SK-N-SH (cell line): ENCODE data around the gene SEC14L1. TPM values are rescaled to one million over a fixed set of nuclear protein-coding genes. Genes with fewer than 3 reads are reported as not detected.

Source experiments
- CTCF ChIA-PET: fragments of 300-600, 350-600 bp; formaldehyde crosslinking; extraction: SDS; loops from one replicate; lab custom pipeline; 2021; lab: Yijun Ruan, JAX
- POLR2A ChIA-PET: fragments of 350-600 bp; sonication (Branson Sonifier 250); formaldehyde crosslinking; extraction: SDS; loops from one replicate; lab custom pipeline; 2020; ENCODE audit warnings: antibody characterized with exemption, inconsistent platforms; lab: Yijun Ruan, JAX
- DNase-seq: peaks from one replicate; pipeline ENCODE4 v3.0.0; 2012
- H2AFZ ChIP-seq: fragments of 200-600 bp; sonication (generic); 2 replicates; pipeline ENCODE4 v1.8.1; 2016; ENCODE audit warnings: antibody characterized with exemption, mild to moderate bottlenecking, low read depth
- H3F3A ChIP-seq: fragments of 200-600 bp; sonication (generic); replicated peaks from 2 replicates; pipeline ENCODE3; 2016; ENCODE audit warnings: antibody characterized with exemption, mild to moderate bottlenecking; ENCODE audit not compliant: insufficient read depth
- H3K27ac ChIP-seq, 2 experiments: fragments of 200-500 bp in 1 of 2; fragments of 200-600 bp in 1 of 2; sonication (Bioruptor generic) in 1 of 2; sonication (generic), shearing (Covaris generic) in 1 of 2; 2 replicates each; pipeline versions ENCODE4 v1.5.1 to v1.6.1; 2014 to 2016; ENCODE audit warnings: low read depth in 2 of 2, inconsistent platforms in 1 of 2, low read length in 1 of 2, mild to moderate bottlenecking in 1 of 2, mixed read lengths in 1 of 2
- H3K27me3 ChIP-seq: fragments of 200-600 bp; sonication (generic), shearing (Covaris generic); 2 replicates; pipeline ENCODE4 v1.6.1; 2016; ENCODE audit warnings: mixed run types; ENCODE audit not compliant: insufficient read depth
- H3K36me3 ChIP-seq, 2 experiments: fragments of 200-500 bp in 1 of 2; fragments of 200-600 bp in 1 of 2; sonication (Bioruptor generic) in 1 of 2; sonication (generic) in 1 of 2; replicated peaks in 1 of 2; 2 replicates each; pipeline versions ENCODE3 to v1.5.1; 2014 to 2016; ENCODE audit warnings: low read length in 1 of 2, mild to moderate bottlenecking in 1 of 2; ENCODE audit not compliant: insufficient read depth in 2 of 2, control insufficient read depth in 1 of 2
- H3K4me1 ChIP-seq, 2 experiments: fragments of 200-500 bp in 1 of 2; fragments of 200-600 bp in 1 of 2; sonication (Bioruptor generic) in 1 of 2; sonication (generic), shearing (Covaris generic) in 1 of 2; 2 replicates each; pipeline versions ENCODE4 v1.5.1 to v1.6.1; 2014 to 2016; ENCODE audit warnings: low read depth in 1 of 2, low read length in 1 of 2, mixed run types in 1 of 2; ENCODE audit not compliant: insufficient read depth in 2 of 2, control insufficient read depth in 1 of 2
- H3K4me2 ChIP-seq: fragments of 200-600 bp; sonication (generic), shearing (Covaris generic); 2 replicates; pipeline ENCODE4 v1.6.1; 2017; ENCODE audit warnings: mixed run types
- H3K4me3 ChIP-seq, 2 experiments: fragments of 200-500 bp in 1 of 2; fragments of 200-600 bp in 1 of 2; sonication (Bioruptor generic) in 1 of 2; sonication (generic), shearing (Covaris generic) in 1 of 2; 2 replicates each; pipeline versions ENCODE4 v1.5.1 to v1.8.1; 2014 to 2016; ENCODE audit warnings: low read depth in 2 of 2, inconsistent platforms in 1 of 2, low read length in 1 of 2, mild to moderate bottlenecking in 1 of 2, mixed read lengths in 1 of 2, moderate library complexity in 1 of 2
- H3K79me2 ChIP-seq: fragments of 200-600 bp; sonication (generic); 2 replicates; pipeline ENCODE4 v1.8.1; 2017; ENCODE audit warnings: mild to moderate bottlenecking; ENCODE audit not compliant: insufficient read depth
- H3K9ac ChIP-seq: fragments of 200-600 bp; sonication (generic); 2 replicates; pipeline ENCODE4 v1.6.1; 2017; ENCODE audit warnings: mixed run types
- H3K9me2 ChIP-seq: fragments of 200-600 bp; sonication (generic); 2 replicates; pipeline ENCODE4 v1.6.1; 2017; ENCODE audit warnings: mixed run types
- H3K9me3 ChIP-seq: fragments of 200-600 bp; sonication (generic); 2 replicates; pipeline ENCODE4 v1.6.1; 2017; ENCODE audit warnings: mixed run types, mild to moderate bottlenecking, moderate library complexity
- H4K20me1 ChIP-seq: fragments of 200-600 bp; sonication (generic); 2 replicates; pipeline ENCODE4 v1.6.1; 2017; ENCODE audit warnings: mild to moderate bottlenecking, mixed run types; ENCODE audit not compliant: insufficient read depth
- FOSL2 ChIP-seq: IDR thresholded peaks from 2 replicates; pipeline ENCODE4 v1.4.0; 2012; ENCODE audit warnings: low read depth, mild to moderate bottlenecking, moderate library complexity, borderline replicate concordance
- GABPA ChIP-seq: IDR thresholded peaks from 2 replicates; pipeline ENCODE4 v1.4.0; 2012; ENCODE audit warnings: low read depth, mild to moderate bottlenecking
- GATA2 ChIP-seq: sonication (generic); formaldehyde crosslinking; IDR thresholded peaks from 2 replicates; pipeline ENCODE4 v1.5.0; 2020; ENCODE audit warnings: mild to moderate bottlenecking, missing genetic modification reagents
- JUND ChIP-seq: IDR thresholded peaks from 2 replicates; pipeline ENCODE4 v1.4.0; 2012
- MXI1 ChIP-seq: IDR thresholded peaks from 2 replicates; pipeline ENCODE4 v1.6.1; 2012; ENCODE audit warnings: mild to moderate bottlenecking, low read depth, low read length, improper control_type of control experiment
- NRF1 ChIP-seq: IDR thresholded peaks from 2 replicates; pipeline ENCODE4 v1.6.1; 2012; ENCODE audit warnings: low read depth, mild to moderate bottlenecking, low read length
- POLR2AphosphoS5 ChIP-seq: IDR thresholded peaks from 2 replicates; pipeline ENCODE4 v1.6.1; 2012; ENCODE audit warnings: low read depth, low read length
- RCOR1 ChIP-seq: fragments of 150-350 bp; IDR thresholded peaks from 2 replicates; pipeline ENCODE4 v1.6.1; 2017; ENCODE audit warnings: antibody characterized with exemption, low read length
- RXRA ChIP-seq: IDR thresholded peaks from 2 replicates; pipeline ENCODE4 v1.4.0; 2012; ENCODE audit warnings: low read depth, mild to moderate bottlenecking, borderline replicate concordance
- SIN3A ChIP-seq: IDR thresholded peaks from 2 replicates; pipeline ENCODE4 v1.6.1; 2012; ENCODE audit warnings: low read depth, mild to moderate bottlenecking, low read length, moderate library complexity, borderline replicate concordance
- SMC3 ChIP-seq: IDR thresholded peaks from 2 replicates; pipeline ENCODE4 v1.6.1; 2012; ENCODE audit warnings: low read depth, low read length, improper control_type of control experiment
- TAF1 ChIP-seq: IDR thresholded peaks from 2 replicates; pipeline ENCODE4 v1.6.1; 2012; ENCODE audit warnings: low read depth, mild to moderate bottlenecking, low read length, moderate library complexity, borderline replicate concordance
- TCF12 ChIP-seq: IDR thresholded peaks from 2 replicates; pipeline ENCODE4 v1.4.0; 2012
- TEAD4 ChIP-seq: IDR thresholded peaks from 2 replicates; pipeline ENCODE4 v1.4.0; 2012; ENCODE audit warnings: mild to moderate bottlenecking, borderline replicate concordance; ENCODE audit not compliant: insufficient read depth
- YY1 ChIP-seq: IDR thresholded peaks from 2 replicates; pipeline ENCODE4 v1.4.0; 2012; ENCODE audit warnings: low read depth, mild to moderate bottlenecking
- WGBS: methylation state at CpG from one replicate; pipeline ENCODE4 v1.1.6; 2017; ENCODE audit warnings: low lambda C conversion rate; 5-methylcytosine and 5-hydroxymethylcytosine counted together
- polyA plus RNA-seq, 3 experiments: library from polyadenylated mRNA; depleted of rRNA; stranded (reverse); fragments of >200 nt; gene quantifications; 2 replicates each; pipeline ENCODE4 v1.2.3, GENCODE V29; 2012
- TF ChIP-seq, protein P1 (sequence below): IDR thresholded peaks from 2 replicates; pipeline ENCODE4 v1.4.0; 2012; ENCODE audit warnings: low read depth, borderline replicate concordance
- TF ChIP-seq, protein P2 (sequence below): IDR thresholded peaks from 2 replicates; pipeline ENCODE4; 2012
- TF ChIP-seq, protein P3 (sequence below): IDR thresholded peaks from 2 replicates; pipeline ENCODE4 v1.6.1; 2012; ENCODE audit warnings: mild to moderate bottlenecking, low read depth, low read length, moderate library complexity
- TF ChIP-seq, protein P4 (sequence below): fragments of 150-350 bp; IDR thresholded peaks from 2 replicates; pipeline ENCODE4 v1.6.1; 2017; ENCODE audit warnings: antibody characterized with exemption, low read length, low read depth, borderline replicate concordance
- TF ChIP-seq, protein P5 (sequence below): IDR thresholded peaks from 2 replicates; pipeline ENCODE4 v1.4.0; 2012; ENCODE audit warnings: low read depth
- TF ChIP-seq, protein P6 (sequence below): fragments of 200-600 bp; sonication (generic); IDR thresholded peaks from 2 replicates; pipeline ENCODE4 v1.6.1; 2017; ENCODE audit warnings: antibody characterized with exemption, mild to moderate bottlenecking, moderate library complexity
- TF ChIP-seq, protein P7 (sequence below): fragments of 150-350 bp; IDR thresholded peaks from 2 replicates; pipeline ENCODE4 v1.6.1; 2016; ENCODE audit warnings: mild to moderate bottlenecking, low read depth, low read length

SEC14L1 gene
- polyA plus RNA-seq, 1 of the 3 experiments (the other 2 are of a cell fraction), result 62.4 TPM

DNA sequence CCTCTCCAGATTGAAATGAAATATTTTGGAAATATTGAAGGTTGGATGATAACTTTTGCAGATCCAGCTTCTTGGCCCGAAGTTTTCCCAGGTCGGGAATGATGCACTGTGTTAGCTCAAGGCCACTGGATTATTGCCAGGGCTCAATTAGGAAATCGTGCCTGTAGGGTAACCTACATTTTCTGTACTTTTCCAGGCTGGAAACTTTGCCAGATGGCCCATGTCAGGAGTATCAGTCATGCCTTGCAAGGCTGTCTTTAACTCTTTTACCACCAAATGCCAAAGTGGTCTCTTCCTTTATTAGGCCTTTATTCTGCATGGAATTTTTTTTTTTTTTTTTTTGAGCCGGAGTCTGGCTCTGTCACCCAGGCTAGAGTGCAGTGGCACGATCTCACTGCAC lies 8.9 kb upstream of the SEC14L1 start:
- peaks cover 22% of the 10 kb centered on the region for H3F3A ChIP-seq
- H4K20me1 ChIP-seq, result no peaks in the 10 kb centered on the region
- ChIA-PET POLR2A (no interaction called here), CTCF (interaction anchor here (1.0 to 1.1 kb wide), 3 partner anchors 44 to 115 kb away, joined by 3 read pairs; no protein-coding TSS in a partner anchor)
- DNase-seq, result peak; percentile 66
- 12% methylated on average over 5 of the region's 5 CpGs for WGBS
- no peaks in the 10 kb centered on the region for H3K36me3 ChIP-seq
- H2AFZ ChIP-seq, result no peak overlapping the region
- H3K9me2 ChIP-seq, result no peaks in the 10 kb centered on the region
- peaks cover 7% of the 10 kb centered on the region; the same call in 1 of the 2 replicates for H3K79me2 ChIP-seq
- peak overlapping the region; percentile 8 to 44 for H3K27ac ChIP-seq
- no peak overlapping the region for H3K4me3 ChIP-seq
- no peaks in the 10 kb centered on the region for H3K9me3 ChIP-seq
- H3K27me3 ChIP-seq, result no peaks in the 10 kb centered on the region
- H3K4me1 ChIP-seq, result peaks cover 13 to 15% of the 10 kb centered on the region in 2 experiments; a peak in 2 of 4 replicates
- H3K4me2 ChIP-seq, result peak overlapping the region; percentile 40; the same call in 1 of the 2 replicates
- no peak overlapping the region for H3K9ac ChIP-seq
- TF ChIP-seq NRF1 (no peak), SIN3A (no peak), TAF1 (no peak), TEAD4 (no peak), SMC3 (no peak), POLR2AphosphoS5 (peak; percentile 58; the same call in 1 of the 2 replicates), GATA2 (CRISPR knock-in tag) (no peak), YY1 (no peak), JUND (no peak), FOSL2 (0 out of 2 replicates have a peak, but pooled peaks have one; percentile 2), MXI1 (no peak; the same call in 1 of the 2 replicates), RXRA (peak; percentile 43; the same call in 1 of the 2 replicates), TCF12 (peak; percentile 84), GABPA (no peak), RCOR1 (peak; percentile 60)
- TF ChIP-seq, protein P1, sequence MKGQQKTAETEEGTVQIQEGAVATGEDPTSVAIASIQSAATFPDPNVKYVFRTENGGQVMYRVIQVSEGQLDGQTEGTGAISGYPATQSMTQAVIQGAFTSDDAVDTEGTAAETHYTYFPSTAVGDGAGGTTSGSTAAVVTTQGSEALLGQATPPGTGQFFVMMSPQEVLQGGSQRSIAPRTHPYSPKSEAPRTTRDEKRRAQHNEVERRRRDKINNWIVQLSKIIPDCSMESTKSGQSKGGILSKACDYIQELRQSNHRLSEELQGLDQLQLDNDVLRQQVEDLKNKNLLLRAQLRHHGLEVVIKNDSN, result no peak
- TF ChIP-seq, protein P2, sequence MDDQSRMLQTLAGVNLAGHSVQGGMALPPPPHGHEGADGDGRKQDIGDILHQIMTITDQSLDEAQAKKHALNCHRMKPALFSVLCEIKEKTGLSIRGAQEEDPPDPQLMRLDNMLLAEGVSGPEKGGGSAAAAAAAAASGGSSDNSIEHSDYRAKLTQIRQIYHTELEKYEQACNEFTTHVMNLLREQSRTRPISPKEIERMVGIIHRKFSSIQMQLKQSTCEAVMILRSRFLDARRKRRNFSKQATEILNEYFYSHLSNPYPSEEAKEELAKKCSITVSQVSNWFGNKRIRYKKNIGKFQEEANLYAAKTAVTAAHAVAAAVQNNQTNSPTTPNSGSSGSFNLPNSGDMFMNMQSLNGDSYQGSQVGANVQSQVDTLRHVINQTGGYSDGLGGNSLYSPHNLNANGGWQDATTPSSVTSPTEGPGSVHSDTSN, result peak; percentile 85
- TF ChIP-seq, protein P3, sequence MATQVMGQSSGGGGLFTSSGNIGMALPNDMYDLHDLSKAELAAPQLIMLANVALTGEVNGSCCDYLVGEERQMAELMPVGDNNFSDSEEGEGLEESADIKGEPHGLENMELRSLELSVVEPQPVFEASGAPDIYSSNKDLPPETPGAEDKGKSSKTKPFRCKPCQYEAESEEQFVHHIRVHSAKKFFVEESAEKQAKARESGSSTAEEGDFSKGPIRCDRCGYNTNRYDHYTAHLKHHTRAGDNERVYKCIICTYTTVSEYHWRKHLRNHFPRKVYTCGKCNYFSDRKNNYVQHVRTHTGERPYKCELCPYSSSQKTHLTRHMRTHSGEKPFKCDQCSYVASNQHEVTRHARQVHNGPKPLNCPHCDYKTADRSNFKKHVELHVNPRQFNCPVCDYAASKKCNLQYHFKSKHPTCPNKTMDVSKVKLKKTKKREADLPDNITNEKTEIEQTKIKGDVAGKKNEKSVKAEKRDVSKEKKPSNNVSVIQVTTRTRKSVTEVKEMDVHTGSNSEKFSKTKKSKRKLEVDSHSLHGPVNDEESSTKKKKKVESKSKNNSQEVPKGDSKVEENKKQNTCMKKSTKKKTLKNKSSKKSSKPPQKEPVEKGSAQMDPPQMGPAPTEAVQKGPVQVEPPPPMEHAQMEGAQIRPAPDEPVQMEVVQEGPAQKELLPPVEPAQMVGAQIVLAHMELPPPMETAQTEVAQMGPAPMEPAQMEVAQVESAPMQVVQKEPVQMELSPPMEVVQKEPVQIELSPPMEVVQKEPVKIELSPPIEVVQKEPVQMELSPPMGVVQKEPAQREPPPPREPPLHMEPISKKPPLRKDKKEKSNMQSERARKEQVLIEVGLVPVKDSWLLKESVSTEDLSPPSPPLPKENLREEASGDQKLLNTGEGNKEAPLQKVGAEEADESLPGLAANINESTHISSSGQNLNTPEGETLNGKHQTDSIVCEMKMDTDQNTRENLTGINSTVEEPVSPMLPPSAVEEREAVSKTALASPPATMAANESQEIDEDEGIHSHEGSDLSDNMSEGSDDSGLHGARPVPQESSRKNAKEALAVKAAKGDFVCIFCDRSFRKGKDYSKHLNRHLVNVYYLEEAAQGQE, result 0 out of 2 replicates have a peak, but pooled peaks have one; percentile 27
- TF ChIP-seq, protein P4, sequence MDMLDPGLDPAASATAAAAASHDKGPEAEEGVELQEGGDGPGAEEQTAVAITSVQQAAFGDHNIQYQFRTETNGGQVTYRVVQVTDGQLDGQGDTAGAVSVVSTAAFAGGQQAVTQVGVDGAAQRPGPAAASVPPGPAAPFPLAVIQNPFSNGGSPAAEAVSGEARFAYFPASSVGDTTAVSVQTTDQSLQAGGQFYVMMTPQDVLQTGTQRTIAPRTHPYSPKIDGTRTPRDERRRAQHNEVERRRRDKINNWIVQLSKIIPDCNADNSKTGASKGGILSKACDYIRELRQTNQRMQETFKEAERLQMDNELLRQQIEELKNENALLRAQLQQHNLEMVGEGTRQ, result no peak
- TF ChIP-seq, protein P5, sequence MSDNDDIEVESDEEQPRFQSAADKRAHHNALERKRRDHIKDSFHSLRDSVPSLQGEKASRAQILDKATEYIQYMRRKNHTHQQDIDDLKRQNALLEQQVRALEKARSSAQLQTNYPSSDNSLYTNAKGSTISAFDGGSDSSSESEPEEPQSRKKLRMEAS, result peak; percentile 46; the same call in 1 of the 2 replicates
- TF ChIP-seq, protein P6, sequence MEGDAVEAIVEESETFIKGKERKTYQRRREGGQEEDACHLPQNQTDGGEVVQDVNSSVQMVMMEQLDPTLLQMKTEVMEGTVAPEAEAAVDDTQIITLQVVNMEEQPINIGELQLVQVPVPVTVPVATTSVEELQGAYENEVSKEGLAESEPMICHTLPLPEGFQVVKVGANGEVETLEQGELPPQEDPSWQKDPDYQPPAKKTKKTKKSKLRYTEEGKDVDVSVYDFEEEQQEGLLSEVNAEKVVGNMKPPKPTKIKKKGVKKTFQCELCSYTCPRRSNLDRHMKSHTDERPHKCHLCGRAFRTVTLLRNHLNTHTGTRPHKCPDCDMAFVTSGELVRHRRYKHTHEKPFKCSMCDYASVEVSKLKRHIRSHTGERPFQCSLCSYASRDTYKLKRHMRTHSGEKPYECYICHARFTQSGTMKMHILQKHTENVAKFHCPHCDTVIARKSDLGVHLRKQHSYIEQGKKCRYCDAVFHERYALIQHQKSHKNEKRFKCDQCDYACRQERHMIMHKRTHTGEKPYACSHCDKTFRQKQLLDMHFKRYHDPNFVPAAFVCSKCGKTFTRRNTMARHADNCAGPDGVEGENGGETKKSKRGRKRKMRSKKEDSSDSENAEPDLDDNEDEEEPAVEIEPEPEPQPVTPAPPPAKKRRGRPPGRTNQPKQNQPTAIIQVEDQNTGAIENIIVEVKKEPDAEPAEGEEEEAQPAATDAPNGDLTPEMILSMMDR, result no peak
- TF ChIP-seq, protein P7, sequence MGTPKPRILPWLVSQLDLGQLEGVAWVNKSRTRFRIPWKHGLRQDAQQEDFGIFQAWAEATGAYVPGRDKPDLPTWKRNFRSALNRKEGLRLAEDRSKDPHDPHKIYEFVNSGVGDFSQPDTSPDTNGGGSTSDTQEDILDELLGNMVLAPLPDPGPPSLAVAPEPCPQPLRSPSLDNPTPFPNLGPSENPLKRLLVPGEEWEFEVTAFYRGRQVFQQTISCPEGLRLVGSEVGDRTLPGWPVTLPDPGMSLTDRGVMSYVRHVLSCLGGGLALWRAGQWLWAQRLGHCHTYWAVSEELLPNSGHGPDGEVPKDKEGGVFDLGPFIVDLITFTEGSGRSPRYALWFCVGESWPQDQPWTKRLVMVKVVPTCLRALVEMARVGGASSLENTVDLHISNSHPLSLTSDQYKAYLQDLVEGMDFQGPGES, result no peak
